WI38 (cell line): ENCODE results near the gene CCDC146.

ENCODE experiments used
- H3K4me3 ChIP-seq: 2 replicates; pipeline ENCODE4 v1.5.1; 2011; ENCODE audit warnings: low read depth, mild to moderate bottlenecking, control low read depth, low read length
- TF ChIP-seq, protein P1 (sequence below): IDR thresholded peaks from 2 replicates; pipeline ENCODE4 v1.5.1; 2012; ENCODE audit warnings: low read depth, mild to moderate bottlenecking, control low read depth, low read length

The CCDC146 gene

DNA sequence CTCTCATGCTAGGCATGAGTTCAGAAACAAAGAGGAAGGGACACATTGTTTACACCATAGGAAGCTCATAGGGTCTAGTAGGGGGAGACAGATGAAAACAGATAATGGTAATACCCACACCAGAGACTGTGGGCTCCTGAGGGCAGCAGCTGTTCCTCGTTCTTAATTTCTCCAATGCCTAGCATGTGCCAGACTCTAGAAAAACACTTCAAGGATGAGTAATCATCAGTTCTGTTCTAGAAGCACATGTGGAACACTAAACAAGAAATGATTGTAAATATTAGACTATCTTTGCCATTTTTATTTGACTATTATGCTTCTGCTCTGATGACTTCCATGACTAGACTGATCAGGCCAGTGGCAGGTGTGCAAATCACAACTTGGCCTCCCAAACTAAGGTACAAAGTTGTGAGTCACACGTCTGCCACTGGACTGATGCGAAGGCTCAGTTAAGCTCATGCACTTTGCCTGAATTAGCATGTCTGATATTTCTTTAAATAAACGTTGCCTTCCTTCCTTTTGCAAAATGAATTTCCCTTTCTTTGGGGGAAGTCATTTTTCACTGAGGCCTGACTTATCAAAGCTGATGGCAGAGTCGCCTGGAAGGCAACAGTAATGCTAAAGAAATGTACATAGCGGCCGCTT is 166.4 kb downstream of the CCDC146 start:
- TF ChIP-seq, protein P1, sequence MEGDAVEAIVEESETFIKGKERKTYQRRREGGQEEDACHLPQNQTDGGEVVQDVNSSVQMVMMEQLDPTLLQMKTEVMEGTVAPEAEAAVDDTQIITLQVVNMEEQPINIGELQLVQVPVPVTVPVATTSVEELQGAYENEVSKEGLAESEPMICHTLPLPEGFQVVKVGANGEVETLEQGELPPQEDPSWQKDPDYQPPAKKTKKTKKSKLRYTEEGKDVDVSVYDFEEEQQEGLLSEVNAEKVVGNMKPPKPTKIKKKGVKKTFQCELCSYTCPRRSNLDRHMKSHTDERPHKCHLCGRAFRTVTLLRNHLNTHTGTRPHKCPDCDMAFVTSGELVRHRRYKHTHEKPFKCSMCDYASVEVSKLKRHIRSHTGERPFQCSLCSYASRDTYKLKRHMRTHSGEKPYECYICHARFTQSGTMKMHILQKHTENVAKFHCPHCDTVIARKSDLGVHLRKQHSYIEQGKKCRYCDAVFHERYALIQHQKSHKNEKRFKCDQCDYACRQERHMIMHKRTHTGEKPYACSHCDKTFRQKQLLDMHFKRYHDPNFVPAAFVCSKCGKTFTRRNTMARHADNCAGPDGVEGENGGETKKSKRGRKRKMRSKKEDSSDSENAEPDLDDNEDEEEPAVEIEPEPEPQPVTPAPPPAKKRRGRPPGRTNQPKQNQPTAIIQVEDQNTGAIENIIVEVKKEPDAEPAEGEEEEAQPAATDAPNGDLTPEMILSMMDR = no peak
- no peak overlapping the region for H3K4me3 ChIP-seq

DNA sequence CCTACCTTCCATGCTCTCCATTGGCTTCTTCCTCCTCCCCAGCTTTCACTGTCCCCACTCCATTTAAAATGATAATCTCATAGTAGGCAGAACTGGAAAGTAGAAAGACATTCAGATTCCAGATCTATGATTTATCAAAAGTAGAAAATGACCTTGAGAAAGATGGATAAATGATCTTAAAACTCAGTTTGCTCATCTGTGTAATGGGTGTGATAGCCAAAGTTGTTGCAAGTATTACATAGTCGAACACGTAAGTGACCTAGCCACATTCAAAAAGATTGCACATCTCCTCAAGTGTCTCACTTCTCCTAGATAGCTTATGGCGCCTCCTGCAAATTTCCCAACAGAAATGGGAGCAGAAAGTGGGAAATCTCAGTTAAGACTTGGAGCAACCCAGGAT is 167.0 kb downstream of the CCDC146 start:
- no peak overlapping the region for H3K4me3 ChIP-seq
- TF ChIP-seq, protein P1 = no peak

DNA sequence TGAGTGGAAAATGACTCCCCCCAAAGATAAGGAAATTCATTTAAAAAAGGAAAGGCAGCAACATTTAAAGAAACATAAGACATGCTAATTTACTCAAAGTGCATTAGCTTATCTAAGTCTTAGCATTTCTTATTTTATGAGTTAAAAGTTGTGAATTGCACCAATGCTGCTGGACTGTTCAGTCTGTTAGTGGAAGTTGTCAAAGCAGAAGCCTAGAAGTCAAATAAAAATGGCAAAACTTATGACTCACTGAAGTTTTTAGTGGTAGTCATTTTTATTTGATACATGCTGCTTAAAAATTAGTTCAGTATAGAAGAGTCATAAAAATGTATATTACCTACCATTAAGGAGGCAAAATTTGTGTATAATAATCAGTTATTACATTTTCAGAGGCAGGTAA is 168.0 kb downstream of the CCDC146 start:
- TF ChIP-seq, protein P1 = no peak

DNA sequence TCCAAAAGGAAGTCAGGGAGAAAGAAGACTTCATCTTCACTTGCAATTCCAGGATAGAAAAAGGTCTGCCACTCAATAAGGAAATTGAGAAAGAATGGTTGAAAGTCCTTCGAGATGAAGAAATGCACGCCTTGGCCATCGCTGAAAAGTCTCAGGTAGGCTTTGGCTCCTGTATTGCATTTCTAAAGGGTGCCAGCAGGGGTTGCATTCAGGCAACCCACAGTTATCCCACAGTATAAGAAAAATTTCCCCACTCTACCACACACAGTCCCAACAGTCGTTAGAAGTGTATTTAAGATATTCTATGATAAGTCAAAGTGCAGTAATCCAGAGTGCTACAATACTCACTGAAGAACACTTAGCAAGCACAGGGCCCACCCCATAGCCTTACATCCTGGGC is 170.6 kb downstream of the CCDC146 start:
- TF ChIP-seq, protein P1 = no peak
- no peak overlapping the region for H3K4me3 ChIP-seq

More for the DNA sequence above, 168.0 kb downstream of the CCDC146 start:
- no peak overlapping the region for H3K4me3 ChIP-seq

DNA sequence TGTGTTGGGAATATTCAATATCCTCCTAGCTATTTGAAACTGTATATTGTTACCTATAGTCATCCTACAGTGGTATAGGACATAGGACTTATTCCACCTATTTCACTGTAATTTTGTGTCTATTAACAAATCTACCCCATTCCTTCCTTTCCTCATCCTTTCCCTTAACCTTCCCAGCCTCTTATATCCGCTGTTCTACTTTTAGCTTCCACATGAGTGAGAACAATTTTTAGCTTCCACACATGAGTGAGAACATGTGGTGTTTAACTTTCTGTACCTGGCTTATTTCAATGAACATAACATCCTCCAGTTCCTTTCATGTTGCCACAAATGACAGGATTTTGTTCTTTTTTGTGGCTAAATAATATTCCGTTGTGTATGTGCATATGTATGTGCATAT is 173.1 kb downstream of the CCDC146 start:
- H3K4me3 ChIP-seq = no peak overlapping the region

DNA sequence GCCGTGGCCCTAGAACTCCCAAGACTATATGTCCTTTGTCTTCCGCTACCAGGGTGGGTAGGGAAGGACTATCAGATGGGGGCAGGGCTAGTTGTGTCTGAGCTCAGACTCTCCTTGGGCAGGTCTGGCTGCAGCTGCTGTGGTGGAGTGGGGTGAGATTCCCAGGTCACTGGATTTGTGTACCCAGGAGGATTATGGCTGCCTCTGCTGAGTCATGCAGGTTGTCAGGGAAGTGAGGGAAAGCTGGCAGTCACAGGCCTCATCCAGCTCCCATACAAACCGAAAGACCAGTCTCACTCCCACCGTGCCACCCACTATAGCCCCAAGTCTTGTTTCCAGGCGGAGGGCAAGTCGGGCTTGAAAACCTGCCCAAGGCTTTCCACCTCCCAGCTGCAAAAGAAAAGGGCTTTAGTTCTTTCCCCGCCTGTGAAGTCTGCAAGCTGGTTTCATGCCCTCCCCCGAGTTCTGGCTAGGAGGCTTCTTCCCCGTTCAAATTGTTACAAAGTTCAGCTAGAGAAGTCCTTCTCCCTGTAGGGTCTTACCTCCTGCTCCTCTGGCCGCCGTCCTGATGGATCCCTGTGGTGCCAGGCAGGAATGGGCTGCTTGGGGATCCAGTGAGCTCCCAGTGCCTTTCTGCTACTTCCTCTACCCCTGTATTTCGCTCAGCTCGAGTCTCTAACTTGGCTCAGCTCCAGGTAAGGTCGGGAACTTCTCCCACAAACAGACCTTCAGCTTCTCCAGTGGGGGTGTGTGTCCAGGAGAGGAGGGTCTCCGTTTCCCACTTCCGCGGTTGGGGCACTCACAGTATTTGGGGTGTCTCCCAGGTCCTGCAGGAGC is 184.0 kb downstream of the CCDC146 start:
- TF ChIP-seq, protein P1 = no peak
- H3K4me3 ChIP-seq = no peak overlapping the region

More for the DNA sequence above, 173.1 kb downstream of the CCDC146 start:
- TF ChIP-seq, protein P1 = no peak

DNA sequence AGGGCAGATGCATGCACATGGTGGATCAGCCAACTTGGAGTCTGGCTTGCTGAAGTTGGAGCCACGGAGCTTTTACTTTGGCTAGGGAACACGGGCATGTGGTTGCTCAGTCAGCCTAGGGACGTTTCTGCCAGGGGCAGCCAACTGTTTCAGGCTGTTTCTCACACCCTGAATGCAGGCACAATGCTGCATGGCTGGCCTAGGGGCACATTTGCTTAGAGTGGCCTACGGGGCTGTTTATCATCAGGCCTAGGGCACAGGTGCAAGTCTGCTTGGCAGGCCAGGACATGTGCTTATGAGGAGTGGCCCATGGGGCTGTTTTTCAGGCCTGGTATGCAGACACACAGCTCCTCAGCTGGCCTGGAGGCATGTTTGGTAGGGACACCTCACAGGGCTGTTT is 186.4 kb downstream of the CCDC146 start:
- TF ChIP-seq, protein P1 = no peak
- H3K4me3 ChIP-seq = no peak overlapping the region
